ENCODE measurements around the gene INSRR. TPM values are rescaled to one million over a fixed set of nuclear protein-coding genes. Genes with fewer than 3 reads are reported as not detected.

The INSRR gene
- total RNA-seq, 1 experiment from 2014 or later: not detected

DNA sequence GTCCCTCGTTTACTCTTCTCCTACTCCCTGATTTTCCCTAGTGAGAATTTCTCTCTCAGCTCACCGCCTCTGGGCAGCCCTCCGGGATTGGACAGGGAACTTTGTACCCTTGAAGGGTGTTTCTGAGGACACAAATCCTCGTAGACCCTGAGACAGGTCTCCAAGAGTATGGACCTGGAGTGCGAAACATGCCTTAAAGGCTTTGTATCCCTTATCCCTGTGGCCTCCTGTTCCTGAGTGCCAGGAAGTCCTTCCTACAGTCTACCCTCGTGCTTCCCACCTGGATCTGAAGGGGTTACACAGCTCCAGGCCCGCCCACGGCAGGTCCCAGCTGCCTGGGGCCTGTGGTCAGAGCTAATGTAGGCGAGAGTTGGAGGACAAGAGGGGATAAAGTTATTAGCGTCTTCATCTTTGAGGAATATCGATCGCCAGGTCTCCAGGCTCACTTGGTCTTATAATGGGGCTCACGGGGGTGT, 27.0 kb upstream of the INSRR start:
- ChIA-PET POLR2A (no interaction called here), CTCF (no interaction called here)
- Histone ChIP-seq H3K36me3 (ENCODE audit: control insufficient read depth, insufficient read depth, low read length) (no peaks in the 10 kb centered on the region), H3K4me1 (ENCODE audit: control insufficient read depth, insufficient read depth, low read length) (no peaks in the 10 kb centered on the region; the same call in 1 of the 2 replicates), H3K9me3 (ENCODE audit: control insufficient read depth, insufficient read depth, low read depth, low read length) (no peaks in the 10 kb centered on the region), H3K27me3 (ENCODE audit: control insufficient read depth, insufficient read depth, low read length) (no peaks in the 10 kb centered on the region), H3K4me3 (ENCODE audit: low read depth in 2 of 2, low read length in 2 of 2) (no peak overlapping the region), H3K27ac (ENCODE audit: low read length) (no peak overlapping the region)
- ATAC-seq (no peak), DNase-seq (ENCODE audit: low read depth, low spot score) (no peak)
- intact Hi-C loops (cut with micrococcal nuclease; ENCODE audit: unreplicated experiment): no loop called here
- in situ Hi-C loops (cut with HindIII; ENCODE audit: low pct_unique_long_range_greater_than_20kb, low sequenced_read_pairs): no loop called here
- BruUV-seq (replicated peaks): no TSS peak
- TF ChIP-seq, protein P1, sequence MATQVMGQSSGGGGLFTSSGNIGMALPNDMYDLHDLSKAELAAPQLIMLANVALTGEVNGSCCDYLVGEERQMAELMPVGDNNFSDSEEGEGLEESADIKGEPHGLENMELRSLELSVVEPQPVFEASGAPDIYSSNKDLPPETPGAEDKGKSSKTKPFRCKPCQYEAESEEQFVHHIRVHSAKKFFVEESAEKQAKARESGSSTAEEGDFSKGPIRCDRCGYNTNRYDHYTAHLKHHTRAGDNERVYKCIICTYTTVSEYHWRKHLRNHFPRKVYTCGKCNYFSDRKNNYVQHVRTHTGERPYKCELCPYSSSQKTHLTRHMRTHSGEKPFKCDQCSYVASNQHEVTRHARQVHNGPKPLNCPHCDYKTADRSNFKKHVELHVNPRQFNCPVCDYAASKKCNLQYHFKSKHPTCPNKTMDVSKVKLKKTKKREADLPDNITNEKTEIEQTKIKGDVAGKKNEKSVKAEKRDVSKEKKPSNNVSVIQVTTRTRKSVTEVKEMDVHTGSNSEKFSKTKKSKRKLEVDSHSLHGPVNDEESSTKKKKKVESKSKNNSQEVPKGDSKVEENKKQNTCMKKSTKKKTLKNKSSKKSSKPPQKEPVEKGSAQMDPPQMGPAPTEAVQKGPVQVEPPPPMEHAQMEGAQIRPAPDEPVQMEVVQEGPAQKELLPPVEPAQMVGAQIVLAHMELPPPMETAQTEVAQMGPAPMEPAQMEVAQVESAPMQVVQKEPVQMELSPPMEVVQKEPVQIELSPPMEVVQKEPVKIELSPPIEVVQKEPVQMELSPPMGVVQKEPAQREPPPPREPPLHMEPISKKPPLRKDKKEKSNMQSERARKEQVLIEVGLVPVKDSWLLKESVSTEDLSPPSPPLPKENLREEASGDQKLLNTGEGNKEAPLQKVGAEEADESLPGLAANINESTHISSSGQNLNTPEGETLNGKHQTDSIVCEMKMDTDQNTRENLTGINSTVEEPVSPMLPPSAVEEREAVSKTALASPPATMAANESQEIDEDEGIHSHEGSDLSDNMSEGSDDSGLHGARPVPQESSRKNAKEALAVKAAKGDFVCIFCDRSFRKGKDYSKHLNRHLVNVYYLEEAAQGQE (IDR thresholded peaks at IDR 0.05; ENCODE audit: insufficient read depth in 1 of 2, low read depth in 2 of 2, low read length in 1 of 2): no peak
- TF ChIP-seq POLR2AphosphoS5 (IDR thresholded peaks at IDR 0.05; ENCODE audit: low read depth, low read length) (no peak), TCF7L2 (IDR thresholded peaks at IDR 0.05; ENCODE audit: low read depth, low read length) (no peak), SIN3A (IDR thresholded peaks at IDR 0.05; ENCODE audit: borderline replicate concordance, insufficient read depth, low read depth, low read length) (no peak)
- TF ChIP-seq, protein P2, sequence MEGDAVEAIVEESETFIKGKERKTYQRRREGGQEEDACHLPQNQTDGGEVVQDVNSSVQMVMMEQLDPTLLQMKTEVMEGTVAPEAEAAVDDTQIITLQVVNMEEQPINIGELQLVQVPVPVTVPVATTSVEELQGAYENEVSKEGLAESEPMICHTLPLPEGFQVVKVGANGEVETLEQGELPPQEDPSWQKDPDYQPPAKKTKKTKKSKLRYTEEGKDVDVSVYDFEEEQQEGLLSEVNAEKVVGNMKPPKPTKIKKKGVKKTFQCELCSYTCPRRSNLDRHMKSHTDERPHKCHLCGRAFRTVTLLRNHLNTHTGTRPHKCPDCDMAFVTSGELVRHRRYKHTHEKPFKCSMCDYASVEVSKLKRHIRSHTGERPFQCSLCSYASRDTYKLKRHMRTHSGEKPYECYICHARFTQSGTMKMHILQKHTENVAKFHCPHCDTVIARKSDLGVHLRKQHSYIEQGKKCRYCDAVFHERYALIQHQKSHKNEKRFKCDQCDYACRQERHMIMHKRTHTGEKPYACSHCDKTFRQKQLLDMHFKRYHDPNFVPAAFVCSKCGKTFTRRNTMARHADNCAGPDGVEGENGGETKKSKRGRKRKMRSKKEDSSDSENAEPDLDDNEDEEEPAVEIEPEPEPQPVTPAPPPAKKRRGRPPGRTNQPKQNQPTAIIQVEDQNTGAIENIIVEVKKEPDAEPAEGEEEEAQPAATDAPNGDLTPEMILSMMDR (IDR thresholded peaks at IDR 0.05): no peak

DNA sequence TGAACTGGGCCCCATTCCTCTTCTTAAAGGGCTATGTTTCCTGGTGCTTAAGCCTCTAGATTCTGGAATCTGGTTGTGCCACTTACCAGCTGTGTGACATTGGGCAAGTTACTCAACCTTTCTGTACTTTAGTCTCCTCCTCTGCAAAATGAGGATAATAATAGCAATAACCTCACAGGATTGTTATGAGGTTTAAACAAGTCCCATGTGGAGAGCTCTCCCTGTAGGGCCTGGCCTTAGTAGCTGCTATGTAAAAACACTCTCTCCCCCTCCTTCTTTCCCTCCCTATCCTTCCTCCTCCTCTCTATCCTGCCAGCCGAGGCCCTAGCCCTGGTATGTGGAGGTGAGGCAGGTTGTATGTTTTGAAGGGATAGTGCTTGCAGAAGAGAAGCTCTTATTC, 26.4 kb upstream of the INSRR start:
- POLR2A ChIA-PET: no interaction called here
- H3K4me1 ChIP-seq (ENCODE audit: control insufficient read depth, insufficient read depth, low read length): no peaks in the 10 kb centered on the region; the same call in 1 of the 2 replicates

More for the DNA sequence above, 26.4 kb upstream of the INSRR start:
- CTCF ChIA-PET: interaction anchor here (0.6 kb wide), 2 partner anchors 13 to 53 kb away, joined by 3 to 5 read pairs; no protein-coding TSS in a partner anchor
- TF ChIP-seq TCF7L2 (IDR thresholded peaks at IDR 0.05; ENCODE audit: low read depth, low read length) (no peak), SIN3A (IDR thresholded peaks at IDR 0.05; ENCODE audit: borderline replicate concordance, insufficient read depth, low read depth, low read length) (no peak), POLR2AphosphoS5 (IDR thresholded peaks at IDR 0.05; ENCODE audit: low read depth, low read length) (no peak)
- TF ChIP-seq, protein P2 (IDR thresholded peaks at IDR 0.05): no peak
- TF ChIP-seq, protein P1 (IDR thresholded peaks at IDR 0.05; ENCODE audit: insufficient read depth in 1 of 2, low read depth in 2 of 2, low read length in 1 of 2): no peak
- Histone ChIP-seq H3K27ac (ENCODE audit: low read length) (no peak overlapping the region), H3K4me3 (ENCODE audit: low read depth in 2 of 2, low read length in 2 of 2) (no peak overlapping the region), H3K27me3 (ENCODE audit: control insufficient read depth, insufficient read depth, low read length) (no peaks in the 10 kb centered on the region), H3K36me3 (ENCODE audit: control insufficient read depth, insufficient read depth, low read length) (no peaks in the 10 kb centered on the region), H3K9me3 (ENCODE audit: control insufficient read depth, insufficient read depth, low read depth, low read length) (no peaks in the 10 kb centered on the region)
- BruUV-seq (replicated peaks): no TSS peak
- intact Hi-C loops (cut with micrococcal nuclease; ENCODE audit: unreplicated experiment) (no loop called here), in situ Hi-C loops (cut with HindIII; ENCODE audit: low pct_unique_long_range_greater_than_20kb, low sequenced_read_pairs) (no loop called here)
- no peak for ATAC-seq
- no peak for DNase-seq (ENCODE audit: low read depth, low spot score)
